Limb (tissue), 2 donors: ENCODE data around the gene NR1H4.
A peak's percentile ranks its signal among the peaks of the same experiment; 100 is the strongest.
"Not testable (repeated sequence)": the region's sequence is repeated elsewhere in the genome, so short reads cannot be mapped to it uniquely, and the experiment has no call there.

ENCODE experiments used
- DNase-seq, 2 donors: peaks; one replicate each; pipeline ENCODE4 v3.0.0-alpha.2; 2016; ENCODE audit errors: extremely low spot score in 2 of 2

NR1H4 gene

GRCh38 chr12:100512692-100513091 is 39.0 kb downstream of the NR1H4 start:
- DNase-seq: no peak

DNA sequence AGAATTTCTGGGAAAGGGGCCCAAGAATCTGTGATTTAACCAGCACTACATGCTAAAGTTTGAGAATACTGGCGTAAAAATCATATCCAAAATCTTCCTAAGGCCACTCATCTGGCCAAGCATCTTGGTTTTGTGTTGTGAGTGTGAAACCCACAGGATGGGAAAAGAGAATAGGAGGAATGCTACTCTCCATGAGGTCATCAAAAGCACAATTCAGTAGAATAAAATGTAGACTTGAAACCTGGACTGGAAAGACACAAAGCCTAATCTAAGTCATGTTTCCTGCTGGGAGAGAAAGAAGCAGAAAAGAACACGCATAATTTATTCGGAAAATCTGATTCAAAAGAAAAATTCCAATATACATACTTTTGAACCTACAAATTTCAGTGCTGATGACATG is 42.3 kb downstream of the NR1H4 start:
- no peak for DNase-seq

GRCh38 chr12:100518376-100518775 is 44.7 kb downstream of the NR1H4 start:
- no peak for DNase-seq

DNA sequence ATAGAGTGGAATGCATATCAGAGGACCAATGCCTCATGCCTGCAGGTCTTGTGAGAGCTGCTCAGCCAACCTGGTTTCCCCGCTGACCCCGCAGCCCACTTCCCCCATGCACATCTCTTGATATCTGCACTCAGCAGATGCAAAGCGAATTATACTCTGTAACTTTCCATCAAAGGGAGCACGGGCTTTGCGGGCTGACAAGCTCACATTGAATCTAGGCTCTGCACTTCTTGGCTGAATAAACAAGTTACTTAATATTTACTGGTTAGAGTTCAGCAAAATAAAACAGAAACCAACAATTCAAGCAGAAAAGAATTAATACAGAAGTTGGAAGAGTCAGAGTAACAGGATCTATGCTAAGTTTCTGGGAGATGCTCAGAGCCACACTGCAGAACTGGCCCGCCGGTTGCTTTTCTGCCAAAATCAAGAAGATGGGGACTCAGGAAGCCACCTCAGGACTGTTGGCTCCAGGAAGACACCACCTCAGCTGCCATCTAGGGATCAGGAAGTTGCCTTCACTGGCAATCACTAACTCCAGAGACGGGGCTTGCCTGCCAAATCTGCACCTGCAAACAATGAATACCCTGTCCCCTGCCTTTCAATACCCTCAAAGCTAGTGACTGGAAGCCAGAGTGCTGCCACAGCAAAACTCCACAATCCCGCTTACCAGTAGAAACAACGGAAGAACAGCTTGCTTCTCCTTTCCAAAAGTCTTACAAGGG is 46.5 kb downstream of the NR1H4 start:
- no peak for DNase-seq

- DNase-seq: no peak
Observed at GRCh38 chr12:100521958-100522357, 48.3 kb downstream of the NR1H4 start.

DNA sequence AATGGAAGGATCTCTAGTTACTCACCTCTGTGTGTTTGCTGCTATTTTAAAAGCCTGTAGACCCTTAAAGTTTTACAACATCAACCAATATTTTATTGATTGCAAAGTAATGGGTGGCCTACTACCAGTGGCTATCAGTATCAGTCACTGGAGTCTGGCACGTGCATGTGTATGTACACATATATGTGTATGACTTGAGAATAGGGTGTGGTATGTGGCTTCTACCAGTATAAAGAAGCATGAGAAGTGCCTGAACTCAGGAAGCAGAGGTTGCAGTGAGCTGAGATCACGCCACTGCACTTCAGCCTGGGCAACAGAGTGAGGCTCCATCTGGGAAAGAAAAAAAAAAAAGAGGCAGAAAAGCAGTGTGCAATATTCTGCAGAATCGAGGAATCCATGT is 54.4 kb downstream of the NR1H4 start:
- DNase-seq: no peak

DNA sequence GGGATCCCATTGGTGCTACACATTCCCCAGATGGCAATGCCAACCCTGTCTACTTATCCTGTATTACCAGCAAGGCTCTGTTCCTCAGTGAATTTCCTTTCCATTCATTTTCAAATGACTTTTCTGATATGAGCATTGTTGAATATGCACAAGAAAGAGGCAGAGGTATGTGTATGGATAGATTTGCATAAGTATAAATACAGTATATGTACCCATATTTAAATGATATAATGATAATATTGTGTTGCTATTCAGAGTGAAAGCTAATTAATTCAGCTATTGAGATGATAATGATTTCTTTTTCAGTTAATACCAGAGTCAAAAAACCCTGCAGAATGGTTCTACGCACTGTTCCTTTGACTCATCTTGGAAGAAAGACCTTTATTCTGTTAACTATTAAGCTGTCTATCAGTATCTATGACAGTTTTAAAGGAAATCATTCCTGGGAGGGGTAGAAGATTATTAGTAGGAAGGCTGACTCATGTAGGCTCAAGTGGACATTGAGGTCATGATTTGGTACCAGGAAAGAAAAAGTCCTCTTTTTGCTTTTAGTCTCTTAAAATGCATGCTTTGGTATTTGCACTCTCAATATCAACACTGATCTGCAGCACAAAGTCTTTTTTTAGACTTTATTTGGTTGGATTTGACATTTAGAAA is 54.9 kb downstream of the NR1H4 start:
- DNase-seq: no peak

- DNase-seq: no peak
Observed at GRCh38 chr12:100529756-100530350, 56.2 kb downstream of the NR1H4 start.

GRCh38 chr12:100533376-100533775 is 59.7 kb downstream of the NR1H4 start:
- DNase-seq: no peak

DNA sequence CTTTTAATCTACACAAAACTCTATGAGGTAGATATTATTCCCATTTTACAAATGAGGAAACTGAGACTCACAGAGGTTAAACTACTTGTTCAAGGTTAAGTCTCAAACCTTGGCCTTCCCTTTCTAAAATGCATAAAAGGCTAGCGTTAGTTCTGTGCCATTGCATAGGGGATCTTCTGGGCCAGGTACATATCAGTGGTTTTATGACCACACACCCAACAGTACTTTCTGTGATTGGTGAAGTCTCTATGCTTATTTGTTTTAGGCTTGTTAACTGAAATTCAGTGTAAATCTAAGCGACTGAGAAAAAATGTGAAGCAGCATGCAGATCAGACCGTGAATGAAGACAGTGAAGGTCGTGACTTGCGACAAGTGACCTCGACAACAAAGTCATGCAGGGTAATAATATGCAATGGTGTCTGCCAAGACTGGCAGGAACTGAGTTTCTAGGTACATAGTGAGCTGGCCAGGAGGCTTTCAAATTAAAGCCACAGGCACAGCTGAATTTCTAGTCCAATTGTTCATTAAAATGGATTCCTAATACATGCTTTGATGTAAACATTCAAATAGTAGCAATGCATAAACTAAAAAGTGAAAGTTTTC is 61.1 kb downstream of the NR1H4 start:
- DNase-seq: no peak

DNA sequence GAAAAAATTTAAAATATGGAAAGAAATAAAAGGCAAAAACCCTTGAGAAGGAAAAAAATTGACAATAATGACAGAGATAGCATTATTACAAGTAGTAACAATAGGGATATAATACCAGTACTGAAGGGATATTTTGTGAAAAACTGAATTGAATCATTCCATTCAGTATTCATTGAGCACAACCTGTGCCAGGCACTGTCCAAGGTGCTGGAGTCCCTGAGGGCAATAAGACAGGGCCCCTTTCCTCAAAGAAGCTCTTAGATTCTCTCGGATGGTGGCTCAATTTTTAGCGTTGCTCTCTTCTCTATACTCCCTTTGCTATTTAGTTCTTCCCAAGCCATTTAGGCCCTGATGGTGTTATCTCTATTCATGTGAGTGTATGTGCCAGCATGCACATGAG is 65.5 kb downstream of the NR1H4 start:
- DNase-seq: peak; percentile 12 to 63

DNA sequence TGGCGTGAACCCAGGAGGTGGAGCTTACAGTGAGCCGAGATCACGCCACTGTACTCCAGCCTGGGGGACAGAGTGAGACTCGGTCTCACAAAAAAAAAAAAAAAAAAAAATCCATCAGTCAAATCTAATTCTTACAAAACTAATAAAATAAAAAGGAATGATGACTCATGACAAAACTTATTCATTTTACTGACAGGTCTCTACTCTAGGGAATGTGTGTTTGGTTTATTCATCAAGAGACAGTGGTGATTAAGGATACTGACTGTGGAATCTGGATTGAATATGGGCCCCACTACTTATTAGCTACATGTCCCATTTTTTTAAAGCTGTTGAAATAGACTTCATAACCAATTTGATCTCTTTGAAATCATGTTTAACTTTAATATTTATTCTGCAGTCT is 70.5 kb downstream of the NR1H4 start:
- no peak for DNase-seq

GRCh38 chr12:100545092-100545491 is 71.4 kb downstream of the NR1H4 start:
- no peak for DNase-seq

DNA sequence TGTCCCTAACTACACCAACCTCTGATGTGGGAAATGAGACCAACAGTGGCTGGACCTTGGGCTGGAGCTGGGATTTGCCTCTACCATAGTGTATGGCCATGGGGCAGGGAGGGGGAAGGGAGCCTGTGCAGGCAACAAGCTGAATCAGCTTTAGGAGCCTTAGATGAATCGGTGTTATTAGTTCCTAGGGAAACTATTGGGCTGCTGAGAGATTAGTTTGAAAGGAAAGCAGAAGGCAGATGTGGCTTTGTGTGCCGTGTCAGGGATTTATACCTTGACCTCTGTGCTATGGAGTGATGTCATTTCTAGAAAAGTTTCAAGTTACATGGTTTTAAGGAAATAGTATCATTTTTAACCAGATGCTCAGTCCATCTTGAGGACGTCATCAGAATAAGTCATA is 80.3 kb downstream of the NR1H4 start:
- DNase-seq: no peak

GRCh38 chr12:100554608-100555077 is 81.0 kb downstream of the NR1H4 start:
- peak in 1 of 2 donors; percentile 85 for DNase-seq

DNA sequence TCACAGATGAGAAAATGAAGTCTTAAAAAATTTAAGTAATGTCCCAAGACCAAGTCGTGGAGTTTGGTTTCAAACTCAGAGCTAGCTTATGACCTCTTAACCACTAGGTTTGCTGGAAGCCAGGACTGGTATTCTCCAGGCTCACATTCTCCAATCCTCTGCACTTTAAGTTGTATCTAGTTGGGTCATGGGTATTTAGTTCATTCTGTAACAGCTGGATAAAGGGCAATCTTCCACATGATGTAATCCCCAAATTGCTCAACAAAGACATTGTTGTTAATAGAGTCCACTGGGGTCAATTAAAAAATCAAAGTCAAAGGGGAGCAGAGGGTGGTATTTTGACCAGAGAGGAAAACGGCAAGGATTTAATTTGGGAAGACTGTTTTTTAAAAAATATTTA is 82.1 kb downstream of the NR1H4 start:
- no peak for DNase-seq

DNA sequence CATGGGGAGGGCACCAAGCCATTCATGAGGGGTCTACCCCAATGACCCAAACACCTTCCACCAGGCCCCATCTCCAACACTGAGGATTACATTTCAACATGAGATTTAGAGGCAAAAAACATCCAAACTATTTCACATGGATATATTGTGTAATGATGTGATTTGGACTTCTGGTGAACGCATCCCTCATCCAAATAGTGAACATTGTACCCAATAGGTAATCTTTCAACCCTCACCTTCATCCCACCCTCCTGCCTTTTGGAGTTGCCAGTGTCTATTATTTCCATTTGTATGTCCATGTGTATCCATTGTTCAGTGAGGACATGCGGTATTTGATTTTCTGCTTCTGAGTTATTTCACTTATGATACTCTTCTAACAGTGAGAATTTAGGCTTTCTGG is 83.7 kb downstream of the NR1H4 start:
- DNase-seq: no peak

DNA sequence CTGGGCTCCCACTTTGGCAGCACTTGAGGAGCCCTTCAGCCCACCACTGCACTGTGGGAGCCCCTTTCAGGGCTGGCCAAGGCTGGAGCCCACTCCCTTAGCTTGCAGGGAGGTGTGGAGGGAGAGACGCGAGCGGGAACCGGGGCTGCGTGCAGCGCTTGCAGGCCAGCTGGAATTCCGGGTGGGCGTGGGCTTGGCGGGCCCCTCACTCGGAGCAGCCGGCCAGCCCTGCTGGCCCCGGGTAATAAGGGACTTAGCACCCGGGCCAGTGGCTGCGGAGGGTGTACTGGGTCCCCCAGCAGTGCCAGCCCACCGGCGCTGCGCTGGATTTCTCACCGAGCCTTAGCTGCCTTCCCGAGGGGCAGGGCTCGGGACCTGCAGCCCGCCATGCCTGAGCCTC is 85.6 kb downstream of the NR1H4 start:
- not testable (repeated sequence) for DNase-seq

- peak in 1 of 2 donors; percentile 19 for DNase-seq
Observed at GRCh38 chr12:100564090-100564489, 90.4 kb downstream of the NR1H4 start.

- DNase-seq: no peak
Observed at GRCh38 chr12:100564905-100565467, 91.3 kb downstream of the NR1H4 start.

DNA sequence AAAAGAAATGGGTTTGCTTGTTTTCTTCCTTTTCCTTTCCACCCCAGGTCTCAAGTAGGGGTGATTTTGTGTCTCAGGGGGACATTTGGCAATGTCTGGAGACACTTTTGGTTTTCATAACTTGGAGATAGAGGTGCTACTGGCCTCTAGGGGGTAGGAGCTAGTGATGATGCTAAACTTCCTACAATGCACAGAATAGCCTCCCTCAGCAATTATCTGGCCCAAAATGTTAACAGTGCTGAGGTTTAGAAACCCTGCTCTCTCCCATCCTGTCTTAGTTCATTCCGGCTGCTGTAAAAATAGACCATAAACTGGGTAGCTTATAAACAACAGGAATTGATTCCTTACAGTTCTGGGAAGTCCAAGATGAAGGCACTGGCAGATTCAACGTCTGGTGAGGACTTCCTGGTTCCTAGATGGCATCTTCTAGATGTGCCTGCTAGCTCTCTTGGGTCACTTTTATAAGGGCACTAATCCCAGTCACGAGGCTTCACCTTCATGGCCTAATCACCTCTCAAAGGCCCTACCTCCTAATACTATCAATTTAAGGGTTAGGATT is 92.4 kb downstream of the NR1H4 start:
- DNase-seq: no peak
